Measurements from ENCODE around the gene ATP6AP1.
A peak's percentile ranks its signal among the peaks of the same experiment; 100 is the strongest.

Gene ATP6AP1

GRCh38 chrX:154436983-154437752 is 8.7 kb downstream of the ATP6AP1 start, which contains the start of gene GDI1 (continued):
- TF ChIP-seq ZNF24 (tag by site-specific recombination; IDR thresholded peaks at IDR 0.05), result no peak
- no peak for TF ChIP-seq PRDM2 (tag by site-specific recombination; IDR thresholded peaks at IDR 0.05; ENCODE audit: borderline replicate concordance)
- no peak for TF ChIP-seq ZNF19 (tag by site-specific recombination; IDR thresholded peaks at IDR 0.05; ENCODE audit: low read depth)
- TF ChIP-seq ZBTB8A (tag by site-specific recombination; IDR thresholded peaks at IDR 0.05), result 0 out of 2 replicates have a peak, but pooled peaks have one; percentile 24
- TF ChIP-seq PATZ1 (tag by site-specific recombination; IDR thresholded peaks at IDR 0.05), result 0 out of 2 replicates have a peak, but pooled peaks have one; percentile 48
- TF ChIP-seq ZFP41 (tag by site-specific recombination; IDR thresholded peaks at IDR 0.05; ENCODE audit: borderline replicate concordance), result no peak
- TF ChIP-seq ZNF138 (tag by site-specific recombination; IDR thresholded peaks at IDR 0.05; ENCODE audit: borderline replicate concordance), result no peak
- no peak for TF ChIP-seq ZNF18 (tag by site-specific recombination; IDR thresholded peaks at IDR 0.05)
- peak; percentile 68 for TF ChIP-seq KLF9 (tag by site-specific recombination; IDR thresholded peaks at IDR 0.05; ENCODE audit: low read depth)
- TF ChIP-seq ZNF513 (tag by site-specific recombination; IDR thresholded peaks at IDR 0.05), result 0 out of 2 replicates have a peak, but pooled peaks have one; percentile 20
- TF ChIP-seq ZNF354C (tag by site-specific recombination; IDR thresholded peaks at IDR 0.05; ENCODE audit: borderline replicate concordance, low read depth), result no peak
- TF ChIP-seq ZSCAN4 (tag by site-specific recombination; IDR thresholded peaks at IDR 0.05), result no peak
- no peak for TF ChIP-seq ZNF488 (tag by site-specific recombination; IDR thresholded peaks at IDR 0.05)
- TF ChIP-seq ZNF426 (tag by site-specific recombination; IDR thresholded peaks at IDR 0.05), result no peak
- TF ChIP-seq ZNF202 (tag by site-specific recombination; IDR thresholded peaks at IDR 0.05; ENCODE audit: borderline replicate concordance), result no peak
- TF ChIP-seq SP2 (tag by site-specific recombination; IDR thresholded peaks at IDR 0.05), result peak; percentile 19; the same call in 1 of the 2 replicates
- 0 out of 2 replicates have a peak, but pooled peaks have one; percentile 55 for TF ChIP-seq ZNF169 (tag by site-specific recombination; IDR thresholded peaks at IDR 0.05)
- TF ChIP-seq REPIN1 (tag by site-specific recombination; IDR thresholded peaks at IDR 0.05; ENCODE audit: low read depth), result peak; percentile 66; the same call in 1 of the 2 replicates
- no peak for TF ChIP-seq ZNF302 (tag by site-specific recombination; IDR thresholded peaks at IDR 0.05; ENCODE audit: low read depth)
- TF ChIP-seq ZNF558 (tag by site-specific recombination; IDR thresholded peaks at IDR 0.05), result no peak
- no peak for TF ChIP-seq ZNF26 (tag by site-specific recombination; IDR thresholded peaks at IDR 0.05)
- no peak for TF ChIP-seq ZNF510 (tag by site-specific recombination; IDR thresholded peaks at IDR 0.05; ENCODE audit: insufficient replicate concordance)
